Activated T-helper 2 cell treated with anti-CD3 and anti-CD28 coated beads, Interferon-gamma antibody, Interleukin-2, Interleukin-4, amounts not matched to agents 10 μg/mL and 5 μg/mL and 100 μg/mL, durations not matched to agents 14 hours and 24 hours and 36 hours (primary cell): ENCODE data around the gene MCTP1. TPM values are rescaled to one million over a fixed set of nuclear protein-coding genes. Genes with fewer than 3 reads are reported as not detected.

Experiments
- DNase-seq: peaks from one replicate; pipeline ENCODE4 v3.0.0; 2021; ENCODE audit warnings: low spot score
- H3K27ac Mint-ChIP-seq: one replicate; pipeline ENCODE4 v1.8.0; 2021; ENCODE audit warnings: mixed read lengths
- H3K27me3 Mint-ChIP-seq: one replicate; pipeline ENCODE4 v1.8.0; 2021; ENCODE audit warnings: low read depth, mixed read lengths
- H3K36me3 Mint-ChIP-seq: one replicate; pipeline ENCODE4 v1.8.0; 2021; ENCODE audit warnings: low read depth, mixed read lengths
- H3K4me1 Mint-ChIP-seq: one replicate; pipeline ENCODE4 v1.8.0; 2021; ENCODE audit warnings: low read depth, mixed read lengths
- H3K4me3 Mint-ChIP-seq: one replicate; pipeline ENCODE4 v1.8.0; 2021; ENCODE audit warnings: low read depth, mild to moderate bottlenecking, moderate library complexity, mixed read lengths
- H3K9me3 Mint-ChIP-seq: one replicate; pipeline ENCODE4 v1.8.0; 2021; ENCODE audit warnings: mixed read lengths
- intact Hi-C: fragments of 100-400 bp; cut with micrococcal nuclease; formaldehyde crosslinking; loops from one replicate; pipeline ENCODE4 v1.15.1; 2023
- total RNA-seq: library from RNA; stranded (reverse); gene quantifications from 2 replicates; pipeline ENCODE4 v1.2.3, GENCODE V29; 2022

Gene MCTP1
- total RNA-seq, 1 donor from 2014 or later, result not detected

DNA sequence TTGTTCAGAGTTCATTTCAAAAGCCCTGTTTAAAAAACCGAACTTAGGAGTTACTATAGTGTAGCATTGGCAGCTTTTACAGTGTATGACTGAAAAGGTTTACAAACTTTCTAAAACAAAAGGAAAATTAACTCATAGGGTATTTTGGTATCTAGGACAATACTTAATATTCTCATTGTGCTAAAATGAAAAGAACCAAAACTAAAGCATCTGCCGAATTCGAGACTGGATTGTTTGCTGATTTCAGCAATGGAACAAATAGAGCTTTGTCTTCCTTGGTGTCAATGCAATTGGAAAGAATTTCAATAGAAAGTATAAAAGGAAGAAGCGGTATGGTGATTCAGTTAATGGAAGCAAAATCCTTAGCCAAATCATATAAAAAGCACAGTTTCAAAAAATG is 412.4 kb downstream of the MCTP1 start:
- no peaks in the 10 kb centered on the region for H3K36me3 Mint-ChIP-seq
- no peaks in the 10 kb centered on the region for H3K9me3 Mint-ChIP-seq
- no peak overlapping the region for H3K4me3 Mint-ChIP-seq
- intact Hi-C loops, result no loop called here
- DNase-seq, result no peak
- peaks cover 2% of the 10 kb centered on the region for H3K27me3 Mint-ChIP-seq
- H3K27ac Mint-ChIP-seq, result no peak overlapping the region
- H3K4me1 Mint-ChIP-seq, result peaks cover 2% of the 10 kb centered on the region

DNA sequence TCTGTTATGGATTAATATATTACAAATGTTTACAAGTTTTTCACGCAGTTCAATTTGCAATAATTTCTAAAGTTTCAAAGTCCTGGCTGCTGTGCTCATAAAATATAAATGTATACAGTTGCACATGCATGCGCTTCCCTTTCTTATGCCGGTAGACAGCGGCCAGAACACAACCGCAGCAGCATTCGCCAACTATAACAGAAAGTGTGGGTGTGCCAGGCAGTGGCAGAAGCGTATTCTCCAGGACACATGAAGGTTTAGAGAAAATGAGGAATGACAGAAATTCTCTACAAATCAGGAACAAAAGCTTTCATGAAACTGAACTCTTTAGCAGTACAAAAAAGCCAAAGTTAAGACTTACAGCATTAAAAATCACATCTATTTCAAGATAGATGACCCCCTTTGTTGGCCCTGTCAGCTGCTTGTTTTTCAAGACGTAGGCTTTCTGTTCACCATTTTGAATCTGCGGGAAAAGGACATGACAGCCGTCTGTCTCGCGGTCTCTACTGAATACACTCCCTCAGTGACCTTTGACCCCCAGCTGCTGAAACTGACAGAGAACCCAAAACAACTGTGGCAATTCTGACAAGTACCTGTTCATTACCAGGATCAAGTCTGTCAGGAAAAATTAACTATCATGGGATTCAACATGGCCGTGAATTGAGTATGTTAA is 414.2 kb downstream of the MCTP1 start:
- Mint-ChIP-seq H3K36me3 (no peaks in the 10 kb centered on the region), H3K4me3 (no peak overlapping the region), H3K4me1 (peaks cover 2% of the 10 kb centered on the region), H3K27me3 (peaks cover 5% of the 10 kb centered on the region), H3K9me3 (no peaks in the 10 kb centered on the region), H3K27ac (no peak overlapping the region)
- intact Hi-C loops, result no loop called here
- no peak for DNase-seq

DNA sequence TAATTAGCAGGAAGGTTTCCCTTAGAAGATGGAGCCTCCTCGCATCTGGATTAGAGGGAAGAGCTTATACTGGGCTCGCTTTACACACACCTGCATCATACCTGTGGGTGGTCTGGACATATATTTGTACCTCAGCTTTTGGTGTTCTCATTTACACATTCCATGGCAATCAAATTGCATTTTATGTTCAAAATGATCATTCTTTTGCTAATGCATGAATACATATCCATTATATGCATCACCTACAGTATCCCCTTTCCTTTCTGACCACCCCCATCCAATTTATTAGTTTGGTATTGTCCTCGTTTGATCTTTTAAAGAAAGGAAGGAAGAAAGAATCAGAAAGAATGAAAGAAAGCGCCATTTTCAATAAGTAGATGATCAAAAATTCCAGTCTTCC is 415.0 kb downstream of the MCTP1 start:
- peaks cover 3% of the 10 kb centered on the region for H3K27me3 Mint-ChIP-seq
- no peak overlapping the region for H3K4me3 Mint-ChIP-seq
- no peaks in the 10 kb centered on the region for H3K36me3 Mint-ChIP-seq
- no peaks in the 10 kb centered on the region for H3K9me3 Mint-ChIP-seq
- peaks cover 2% of the 10 kb centered on the region for H3K4me1 Mint-ChIP-seq
- no peak overlapping the region for H3K27ac Mint-ChIP-seq
- no peak for DNase-seq
- intact Hi-C loops, result no loop called here

DNA sequence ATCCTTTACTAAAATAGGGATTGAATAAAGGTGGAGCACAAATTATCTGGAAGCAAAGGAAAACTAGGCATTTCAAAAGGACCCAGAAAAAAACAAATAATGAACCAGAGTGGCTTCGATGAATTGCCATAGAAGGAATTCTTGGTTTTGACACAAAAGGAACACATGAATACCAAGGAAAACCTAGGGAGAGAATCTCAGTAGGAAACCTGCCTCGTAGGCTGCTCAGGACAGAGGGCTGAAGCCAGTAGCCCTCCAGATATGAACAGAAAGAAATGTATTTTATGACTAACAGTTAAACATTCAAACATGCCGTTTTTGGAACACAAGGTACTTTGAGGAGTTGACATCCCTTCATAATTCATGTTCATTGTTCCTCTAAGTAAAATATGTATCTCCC is 420.9 kb downstream of the MCTP1 start:
- peaks cover 3% of the 10 kb centered on the region for H3K27me3 Mint-ChIP-seq
- no peak overlapping the region for H3K27ac Mint-ChIP-seq
- no peak overlapping the region for H3K4me3 Mint-ChIP-seq
- H3K9me3 Mint-ChIP-seq, result no peaks in the 10 kb centered on the region
- no peak for DNase-seq
- no peaks in the 10 kb centered on the region for H3K36me3 Mint-ChIP-seq
- intact Hi-C loops, result no loop called here
- no peaks in the 10 kb centered on the region for H3K4me1 Mint-ChIP-seq

DNA sequence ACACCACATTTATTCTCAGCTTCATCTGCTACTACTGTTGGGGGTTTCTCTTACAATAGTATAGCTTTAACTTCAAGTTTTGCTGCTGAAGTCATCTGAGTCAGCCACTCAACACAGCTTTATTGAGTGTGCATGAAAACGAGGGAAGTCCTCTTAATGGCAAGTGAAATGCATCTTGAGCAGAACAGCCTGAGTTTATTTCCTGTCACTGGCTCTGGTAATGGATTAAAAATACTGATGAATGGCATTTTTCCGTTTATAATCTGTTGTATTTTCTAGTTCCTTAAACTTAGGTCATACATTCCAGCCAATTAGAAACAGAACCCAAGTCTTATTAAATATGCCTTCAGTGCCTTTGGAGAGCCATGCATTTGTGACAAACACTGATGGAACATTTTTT is 427.8 kb downstream of the MCTP1 start:
- Mint-ChIP-seq H3K9me3 (no peaks in the 10 kb centered on the region), H3K4me3 (no peak overlapping the region), H3K27ac (no peak overlapping the region), H3K4me1 (no peaks in the 10 kb centered on the region), H3K27me3 (peaks cover 2% of the 10 kb centered on the region), H3K36me3 (no peaks in the 10 kb centered on the region)
- no peak for DNase-seq
- intact Hi-C loops, result no loop called here

DNA sequence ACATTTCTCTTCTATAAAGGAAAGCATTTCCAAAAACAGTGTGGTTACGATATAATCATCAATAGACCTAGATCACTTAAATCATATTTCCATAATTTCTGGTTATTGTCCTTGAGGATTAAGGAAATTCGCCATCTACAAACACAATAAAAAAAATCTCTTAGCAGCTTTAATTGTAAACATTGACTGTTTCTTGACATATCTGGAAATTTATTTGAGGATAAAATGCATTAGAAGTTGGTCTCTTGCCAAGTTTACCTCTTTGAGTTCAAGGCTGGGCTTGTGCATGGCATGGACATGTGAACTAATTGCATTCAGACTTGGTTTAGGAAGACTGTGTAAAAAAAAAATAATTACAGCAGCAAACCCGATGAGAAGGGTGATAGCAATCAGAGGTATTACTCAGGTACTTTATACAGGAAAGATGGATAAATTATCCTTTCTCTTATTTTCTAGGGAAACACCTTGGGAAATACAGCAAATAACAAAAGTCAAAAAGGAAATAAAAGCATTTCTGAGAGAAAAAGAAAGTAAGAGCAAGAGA is 428.6 kb downstream of the MCTP1 start:
- Mint-ChIP-seq H3K4me1 (no peaks in the 10 kb centered on the region), H3K9me3 (no peaks in the 10 kb centered on the region), H3K4me3 (no peak overlapping the region), H3K27me3 (peaks cover 2% of the 10 kb centered on the region), H3K27ac (no peak overlapping the region), H3K36me3 (no peaks in the 10 kb centered on the region)
- DNase-seq, result no peak
- intact Hi-C loops, result no loop called here

DNA sequence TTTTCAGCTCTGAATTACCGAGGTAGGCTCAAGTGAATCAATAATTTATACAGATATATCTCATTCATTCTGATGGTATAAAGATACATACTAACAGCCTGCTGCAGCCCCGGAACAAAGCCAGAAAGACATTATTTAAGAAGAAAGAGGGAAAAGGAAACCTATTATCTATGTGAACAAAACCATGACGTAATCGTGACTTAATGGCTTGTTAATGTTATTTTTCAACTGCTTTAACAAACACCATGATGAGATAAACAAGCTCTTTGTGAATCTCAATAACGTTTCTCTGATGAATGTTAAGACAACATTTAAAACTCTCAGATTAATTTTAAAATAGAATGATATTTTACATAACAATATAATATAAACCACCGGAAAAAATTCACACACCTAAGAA is 429.4 kb downstream of the MCTP1 start:
- Mint-ChIP-seq H3K4me3 (no peak overlapping the region), H3K9me3 (no peaks in the 10 kb centered on the region), H3K4me1 (no peaks in the 10 kb centered on the region), H3K27me3 (peaks cover 2% of the 10 kb centered on the region), H3K27ac (no peak overlapping the region), H3K36me3 (no peaks in the 10 kb centered on the region)
- DNase-seq, result no peak
- intact Hi-C loops, result no loop called here

DNA sequence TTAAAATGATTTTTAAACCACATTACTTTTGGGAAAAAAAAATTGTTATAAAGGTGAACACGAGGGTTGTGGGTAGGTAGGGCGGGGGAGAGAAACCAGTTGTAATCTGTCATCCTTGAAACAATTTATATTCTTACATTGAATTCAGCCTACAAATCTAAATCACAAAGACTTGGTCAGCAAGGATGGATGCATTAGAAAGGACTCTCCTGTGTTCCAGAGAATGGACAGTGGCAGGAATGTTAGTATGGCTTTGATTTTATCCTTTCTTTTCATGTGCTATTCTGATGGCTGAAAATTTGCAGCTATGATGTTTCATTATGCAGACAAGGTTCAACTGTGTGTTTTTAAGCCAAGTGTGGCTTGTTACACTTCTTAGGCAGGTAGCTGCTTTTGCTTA is 431.8 kb downstream of the MCTP1 start:
- intact Hi-C loops, result no loop called here

DNA sequence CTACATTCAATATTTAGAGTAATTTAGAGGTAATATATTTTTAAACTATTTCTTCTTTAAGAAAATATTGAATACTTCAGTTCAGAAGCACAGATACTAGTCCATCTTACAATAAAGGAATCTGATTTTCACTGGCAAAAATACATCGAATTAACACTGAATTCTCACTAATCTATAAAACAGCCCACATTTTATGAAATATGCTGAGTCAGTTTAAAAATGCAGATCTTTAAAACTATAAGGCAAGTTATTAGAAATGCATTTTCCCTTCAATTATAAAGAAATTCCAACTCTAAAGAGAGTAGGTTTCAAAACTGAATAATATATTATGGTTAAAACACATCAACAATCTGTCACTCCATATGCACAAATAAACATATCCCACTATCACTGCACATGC is 433.9 kb downstream of the MCTP1 start:
- Mint-ChIP-seq H3K27me3 (peaks cover 13% of the 10 kb centered on the region), H3K27ac (no peak overlapping the region), H3K4me3 (no peak overlapping the region), H3K36me3 (no peaks in the 10 kb centered on the region), H3K4me1 (peaks cover 2% of the 10 kb centered on the region), H3K9me3 (no peaks in the 10 kb centered on the region)
- intact Hi-C loops, result loop anchor here (2.0 kb wide), 3 partner anchors 112 to 1242 kb away; no protein-coding TSS in a partner anchor
- DNase-seq, result no peak

More for the DNA sequence above, 431.8 kb downstream of the MCTP1 start:
- no peaks in the 10 kb centered on the region for H3K9me3 Mint-ChIP-seq
- H3K27ac Mint-ChIP-seq, result no peak overlapping the region
- H3K4me1 Mint-ChIP-seq, result peaks cover 2% of the 10 kb centered on the region
- peaks cover 5% of the 10 kb centered on the region for H3K27me3 Mint-ChIP-seq
- no peaks in the 10 kb centered on the region for H3K36me3 Mint-ChIP-seq
- no peak overlapping the region for H3K4me3 Mint-ChIP-seq
- no peak for DNase-seq

DNA sequence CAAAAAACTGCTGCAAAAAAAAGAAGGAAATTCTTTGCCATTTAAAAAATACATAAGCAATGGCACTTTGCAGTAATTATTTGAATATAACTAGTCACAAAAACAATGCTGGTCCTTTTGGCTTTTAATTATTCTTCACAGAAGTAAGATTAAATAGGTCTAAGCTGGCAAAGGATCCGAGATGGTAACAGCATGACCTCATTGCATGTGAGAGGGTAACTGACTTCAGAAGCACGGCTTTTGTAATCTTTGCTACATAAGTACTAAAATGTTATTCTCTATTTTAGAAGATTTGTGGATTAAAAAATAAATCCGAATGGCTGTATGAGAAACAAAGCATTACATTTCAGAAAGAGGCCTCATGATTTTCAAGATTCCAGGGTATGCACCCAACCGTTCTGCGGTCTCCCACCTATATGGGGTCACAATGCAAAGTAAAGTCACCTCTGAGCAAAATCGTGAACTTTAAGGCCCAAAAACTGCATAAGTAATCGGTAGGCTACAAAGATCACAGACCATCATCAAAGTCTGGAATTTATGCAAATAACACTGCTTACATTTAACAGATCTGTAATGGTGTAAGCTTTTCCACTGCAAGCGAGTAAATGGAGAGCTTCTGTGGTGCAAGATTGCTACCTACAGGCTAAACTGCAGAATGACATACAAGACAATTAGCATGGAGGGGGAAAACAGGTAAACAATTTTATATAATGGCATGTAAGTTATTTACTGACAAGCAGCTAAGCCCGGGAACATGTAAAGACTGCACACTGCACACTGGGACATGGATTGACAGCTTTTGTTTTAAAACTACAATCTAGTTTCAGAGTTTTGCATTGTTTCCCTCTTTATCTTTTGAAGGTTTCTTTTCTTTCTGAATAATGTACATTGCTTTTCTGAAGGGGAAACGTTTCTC is 434.8 kb downstream of the MCTP1 start:
- intact Hi-C loops, result loop anchor here (2.0 kb wide), 3 partner anchors 111 to 1241 kb away; no protein-coding TSS in a partner anchor
- no peak overlapping the region for H3K27ac Mint-ChIP-seq

DNA sequence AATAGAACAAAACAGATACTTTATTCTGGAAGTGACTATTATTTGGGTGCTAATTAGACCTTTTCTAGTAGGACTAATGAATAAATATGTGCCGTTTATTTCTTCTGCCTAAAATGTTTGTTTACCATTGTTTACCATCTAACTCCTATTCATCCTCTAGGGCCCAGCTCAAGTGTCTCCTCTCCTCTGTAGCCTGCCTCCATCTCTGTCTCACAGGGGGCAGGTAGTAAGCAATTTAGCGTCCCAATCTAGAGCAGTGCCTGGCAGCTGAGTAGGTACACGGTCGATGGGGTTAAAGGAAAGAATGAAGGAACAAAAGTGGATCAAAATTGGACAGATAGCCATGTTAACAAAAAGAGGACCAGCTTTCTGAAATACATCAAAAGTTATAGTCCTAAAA is 435.6 kb downstream of the MCTP1 start:
- H3K4me3 Mint-ChIP-seq, result no peak overlapping the region
- intact Hi-C loops, result no loop called here

More for the DNA sequence above, 434.8 kb downstream of the MCTP1 start:
- DNase-seq, result no peak
- Mint-ChIP-seq H3K36me3 (no peaks in the 10 kb centered on the region), H3K27me3 (peaks cover 13% of the 10 kb centered on the region), H3K4me3 (no peak overlapping the region), H3K9me3 (no peaks in the 10 kb centered on the region), H3K4me1 (peaks cover 2% of the 10 kb centered on the region)

DNA sequence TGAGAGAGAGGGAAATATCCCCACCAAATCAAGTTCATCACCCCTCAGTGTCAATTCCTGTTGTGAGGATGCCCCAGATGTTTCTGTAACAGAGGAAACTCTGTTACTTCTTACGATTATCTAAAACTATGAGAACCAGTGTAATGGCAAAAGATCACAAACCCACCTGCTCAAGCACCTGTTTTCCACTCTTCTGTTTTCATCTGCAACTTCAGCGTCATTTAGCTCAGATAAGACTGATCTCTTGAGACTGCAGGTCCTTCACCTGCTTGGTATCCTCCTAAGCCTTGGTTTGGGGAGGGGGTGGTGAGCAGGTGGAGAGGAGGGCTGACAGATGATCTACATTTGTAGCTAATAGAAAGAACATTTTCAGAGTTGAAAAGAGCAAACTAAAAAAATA is 437.2 kb downstream of the MCTP1 start:
- intact Hi-C loops, result no loop called here
- Mint-ChIP-seq H3K27me3 (peaks cover 15% of the 10 kb centered on the region), H3K4me3 (no peak overlapping the region), H3K27ac (no peak overlapping the region), H3K36me3 (no peaks in the 10 kb centered on the region), H3K9me3 (no peaks in the 10 kb centered on the region), H3K4me1 (peaks cover 2% of the 10 kb centered on the region)
- no peak for DNase-seq

More for the DNA sequence above, 435.6 kb downstream of the MCTP1 start:
- no peaks in the 10 kb centered on the region for H3K36me3 Mint-ChIP-seq
- DNase-seq, result no peak
- H3K27me3 Mint-ChIP-seq, result peaks cover 13% of the 10 kb centered on the region
- H3K4me1 Mint-ChIP-seq, result peaks cover 2% of the 10 kb centered on the region
- H3K9me3 Mint-ChIP-seq, result no peaks in the 10 kb centered on the region
- no peak overlapping the region for H3K27ac Mint-ChIP-seq

DNA sequence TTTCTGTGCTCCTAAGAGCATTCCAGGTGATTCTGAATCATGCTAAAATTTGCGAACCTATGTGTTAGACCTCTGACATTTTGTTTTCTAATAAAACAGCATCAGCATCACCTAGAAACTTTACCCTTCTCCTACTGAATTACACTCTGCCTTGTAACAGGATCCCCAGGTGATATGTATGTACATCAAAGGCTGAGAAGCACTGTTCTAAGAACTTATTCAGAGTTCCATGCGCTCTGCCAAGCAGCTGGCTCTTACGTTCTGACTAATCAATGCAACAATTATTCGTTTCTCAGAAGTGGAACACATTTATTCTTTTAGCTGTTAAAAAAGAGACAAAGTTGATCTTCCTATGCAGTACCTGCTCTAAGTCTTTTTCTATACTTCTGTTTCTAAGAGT is 437.9 kb downstream of the MCTP1 start:
- intact Hi-C loops, result no loop called here
- H3K27me3 Mint-ChIP-seq, result peaks cover 15% of the 10 kb centered on the region
- no peak overlapping the region for H3K4me3 Mint-ChIP-seq
- H3K9me3 Mint-ChIP-seq, result no peaks in the 10 kb centered on the region
- DNase-seq, result no peak
- no peak overlapping the region for H3K27ac Mint-ChIP-seq
- no peaks in the 10 kb centered on the region for H3K36me3 Mint-ChIP-seq
- peaks cover 2% of the 10 kb centered on the region for H3K4me1 Mint-ChIP-seq
